ENCODE results near the gene UBN1.
A peak's percentile ranks its signal among the peaks of the same experiment; 100 is the strongest.

The UBN1 gene

GRCh38 chr16:4840984-4841383 lies 6.3 kb upstream of the UBN1 start:
- Histone ChIP-seq H3K79me2 (ENCODE audit: insufficient read depth, low read length) (peaks cover 13% of the 10 kb centered on the region), H3K4me3 (ENCODE audit: low read depth, low read length, poor library complexity, severe bottlenecking) (no peak overlapping the region), H3K4me2 (ENCODE audit: low read length) (no peak overlapping the region), H3K27me3 (ENCODE audit: insufficient read depth, low read length) (no peaks in the 10 kb centered on the region), H3K9ac (ENCODE audit: low read length) (no peak overlapping the region), H3K4me1 (ENCODE audit: insufficient read depth, low read length, severe bottlenecking) (peaks cover 8% of the 10 kb centered on the region), H3K9me2 (ENCODE audit: low read depth, low read length) (no peaks in the 10 kb centered on the region), H4K20me1 (ENCODE audit: insufficient read depth, low read length) (no peaks in the 10 kb centered on the region), H2AFZ (ENCODE audit: low read length) (no peak overlapping the region), H3F3A (ENCODE audit: insufficient read depth, low read length) (no peaks in the 10 kb centered on the region), H3K9me3 (ENCODE audit: low read length) (no peaks in the 10 kb centered on the region), H3K36me3 (ENCODE audit: insufficient read depth, low read length) (peaks cover 91% of the 10 kb centered on the region), H3K27ac (ENCODE audit: low read depth, low read length, poor library complexity, severe bottlenecking) (no peak overlapping the region)
- TF ChIP-seq EZH2 (IDR thresholded peaks at IDR 0.05; ENCODE audit: borderline replicate concordance, low read length) (no peak), CTCF (IDR thresholded peaks at IDR 0.05; ENCODE audit: low read length) (no peak)

GRCh38 chr16:4846503-4846900 lies 779 bp upstream of the UBN1 start:
- peak overlapping the region; percentile 20 for H3K27ac ChIP-seq (ENCODE audit: low read depth, low read length, poor library complexity, severe bottlenecking)
- H3K79me2 ChIP-seq (ENCODE audit: insufficient read depth, low read length), result peaks cover 55% of the 10 kb centered on the region
- H3K36me3 ChIP-seq (ENCODE audit: insufficient read depth, low read length), result peaks cover 48% of the 10 kb centered on the region

GRCh38 chr16:4847774-4848587 lies 700 bp downstream of the UBN1 start:
- Histone ChIP-seq H3K4me3 (ENCODE audit: low read depth, low read length, poor library complexity, severe bottlenecking) (peak overlapping the region; percentile 87), H3K9ac (ENCODE audit: low read length) (peak overlapping the region; percentile 79), H3K36me3 (ENCODE audit: insufficient read depth, low read length) (peaks cover 39% of the 10 kb centered on the region), H3K4me2 (ENCODE audit: low read length) (peak overlapping the region; percentile 86), H3K9me2 (ENCODE audit: low read depth, low read length) (no peaks in the 10 kb centered on the region), H3K79me2 (ENCODE audit: insufficient read depth, low read length) (peaks cover 67% of the 10 kb centered on the region), H2AFZ (ENCODE audit: low read length) (no peak overlapping the region), H3K27me3 (ENCODE audit: insufficient read depth, low read length) (no peaks in the 10 kb centered on the region), H3F3A (ENCODE audit: insufficient read depth, low read length) (no peaks in the 10 kb centered on the region), H3K27ac (ENCODE audit: low read depth, low read length, poor library complexity, severe bottlenecking) (peak overlapping the region; percentile 15), H4K20me1 (ENCODE audit: insufficient read depth, low read length) (no peaks in the 10 kb centered on the region), H3K9me3 (ENCODE audit: low read length) (no peaks in the 10 kb centered on the region), H3K4me1 (ENCODE audit: insufficient read depth, low read length, severe bottlenecking) (peaks cover 44% of the 10 kb centered on the region)
- TF ChIP-seq CTCF (IDR thresholded peaks at IDR 0.05; ENCODE audit: low read length), result no peak

More at GRCh38 chr16:4846503-4846900, 779 bp upstream of the UBN1 start:
- peak overlapping the region; percentile 87 for H3K4me3 ChIP-seq (ENCODE audit: low read depth, low read length, poor library complexity, severe bottlenecking)
- H2AFZ ChIP-seq (ENCODE audit: low read length), result no peak overlapping the region
- H3K9me2 ChIP-seq (ENCODE audit: low read depth, low read length), result no peaks in the 10 kb centered on the region
- H3K4me1 ChIP-seq (ENCODE audit: insufficient read depth, low read length, severe bottlenecking), result peaks cover 44% of the 10 kb centered on the region
- H3F3A ChIP-seq (ENCODE audit: insufficient read depth, low read length), result no peaks in the 10 kb centered on the region
- no peaks in the 10 kb centered on the region for H3K9me3 ChIP-seq (ENCODE audit: low read length)
- H4K20me1 ChIP-seq (ENCODE audit: insufficient read depth, low read length), result no peaks in the 10 kb centered on the region
- peak overlapping the region; percentile 91 for H3K9ac ChIP-seq (ENCODE audit: low read length)
- H3K4me2 ChIP-seq (ENCODE audit: low read length), result peak overlapping the region; percentile 94
- H3K27me3 ChIP-seq (ENCODE audit: insufficient read depth, low read length), result no peaks in the 10 kb centered on the region
- TF ChIP-seq CTCF (IDR thresholded peaks at IDR 0.05; ENCODE audit: low read length), result no peak
- TF ChIP-seq EZH2 (IDR thresholded peaks at IDR 0.05; ENCODE audit: borderline replicate concordance, low read length), result no peak

All from OCI-LY1 (cell line).